Upper lobe of right lung (tissue), 1 donor: ENCODE data around the gene KCNMA1. TPM values are rescaled to one million over a fixed set of nuclear protein-coding genes. Genes with fewer than 3 reads are reported as not detected.

Experiments
- ATAC-seq: fragments of 200-7000 bp; cut with Tn5 transposase; one replicate; pipeline ENCODE4 v1.9.1; 2020; ENCODE audit warnings: mild to moderate bottlenecking, moderate library complexity
- DNase-seq: peaks from one replicate; pipeline ENCODE4 v3.0.0-alpha.2; 2020
- H3K27ac ChIP-seq: fragments of 200-600 bp; one replicate; pipeline ENCODE4 v1.8.0; 2022
- H3K27me3 ChIP-seq: fragments of 200-600 bp; one replicate; pipeline ENCODE4 v1.8.0; 2022; ENCODE audit warnings: mild to moderate bottlenecking
- H3K36me3 ChIP-seq: fragments of 200-600 bp; one replicate; pipeline ENCODE4 v1.8.0; 2022
- H3K4me1 ChIP-seq: fragments of 200-600 bp; one replicate; pipeline ENCODE4 v1.8.0; 2022
- H3K4me3 ChIP-seq: fragments of 200-600 bp; one replicate; pipeline ENCODE4 v1.8.0; 2022; ENCODE audit warnings: mild to moderate bottlenecking
- H3K9me3 ChIP-seq: fragments of 200-600 bp; one replicate; pipeline ENCODE4 v1.8.0; 2022
- intact Hi-C: fragments of 100-400 bp; cut with DNase I; formaldehyde crosslinking; loops from one replicate; pipeline ENCODE4 v1.11.0; 2022
- total RNA-seq: library from RNA; stranded (reverse); fragmentation: NEBNext Ultra II Directional; extraction: Animal tissue kit (Norgen Biotek cat#: 25700); gene quantifications from one replicate; pipeline ENCODE4 v1.2.1, GENCODE V29; 2021
- TF ChIP-seq, protein P1 (sequence below): fragments of 200-600 bp; IDR thresholded peaks from one replicate; pipeline ENCODE4 v1.8.0; 2022; ENCODE audit warnings: antibody characterized with exemption
- donor health status: DM: no; HTN: yes; CAD: no; lungs with severe emphysema.

Gene KCNMA1
- total RNA-seq, 1 donor from 2014 or later: 26.3 TPM

DNA sequence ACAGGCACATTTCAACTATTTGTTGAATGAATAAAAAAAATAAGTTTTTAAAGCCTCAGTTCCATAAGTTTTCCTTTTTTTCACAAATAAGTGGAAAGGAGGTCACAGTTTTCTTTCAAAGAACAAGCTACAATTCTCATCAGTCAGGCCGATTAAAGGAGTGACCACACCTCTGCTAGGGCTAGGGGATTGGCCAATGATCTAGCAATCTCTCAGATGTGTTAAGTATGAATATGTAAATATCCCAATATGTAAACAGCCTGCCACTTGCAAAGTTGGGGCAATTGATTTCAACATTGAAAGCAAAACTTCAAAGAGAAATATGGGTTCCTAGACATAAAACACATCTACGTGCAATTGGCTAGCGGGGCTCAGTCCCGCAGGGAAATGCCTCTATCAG, 614.9 kb downstream of the KCNMA1 start:
- TF ChIP-seq, protein P1, sequence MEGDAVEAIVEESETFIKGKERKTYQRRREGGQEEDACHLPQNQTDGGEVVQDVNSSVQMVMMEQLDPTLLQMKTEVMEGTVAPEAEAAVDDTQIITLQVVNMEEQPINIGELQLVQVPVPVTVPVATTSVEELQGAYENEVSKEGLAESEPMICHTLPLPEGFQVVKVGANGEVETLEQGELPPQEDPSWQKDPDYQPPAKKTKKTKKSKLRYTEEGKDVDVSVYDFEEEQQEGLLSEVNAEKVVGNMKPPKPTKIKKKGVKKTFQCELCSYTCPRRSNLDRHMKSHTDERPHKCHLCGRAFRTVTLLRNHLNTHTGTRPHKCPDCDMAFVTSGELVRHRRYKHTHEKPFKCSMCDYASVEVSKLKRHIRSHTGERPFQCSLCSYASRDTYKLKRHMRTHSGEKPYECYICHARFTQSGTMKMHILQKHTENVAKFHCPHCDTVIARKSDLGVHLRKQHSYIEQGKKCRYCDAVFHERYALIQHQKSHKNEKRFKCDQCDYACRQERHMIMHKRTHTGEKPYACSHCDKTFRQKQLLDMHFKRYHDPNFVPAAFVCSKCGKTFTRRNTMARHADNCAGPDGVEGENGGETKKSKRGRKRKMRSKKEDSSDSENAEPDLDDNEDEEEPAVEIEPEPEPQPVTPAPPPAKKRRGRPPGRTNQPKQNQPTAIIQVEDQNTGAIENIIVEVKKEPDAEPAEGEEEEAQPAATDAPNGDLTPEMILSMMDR: no peak
- no peak overlapping the region for H3K27ac ChIP-seq

DNA sequence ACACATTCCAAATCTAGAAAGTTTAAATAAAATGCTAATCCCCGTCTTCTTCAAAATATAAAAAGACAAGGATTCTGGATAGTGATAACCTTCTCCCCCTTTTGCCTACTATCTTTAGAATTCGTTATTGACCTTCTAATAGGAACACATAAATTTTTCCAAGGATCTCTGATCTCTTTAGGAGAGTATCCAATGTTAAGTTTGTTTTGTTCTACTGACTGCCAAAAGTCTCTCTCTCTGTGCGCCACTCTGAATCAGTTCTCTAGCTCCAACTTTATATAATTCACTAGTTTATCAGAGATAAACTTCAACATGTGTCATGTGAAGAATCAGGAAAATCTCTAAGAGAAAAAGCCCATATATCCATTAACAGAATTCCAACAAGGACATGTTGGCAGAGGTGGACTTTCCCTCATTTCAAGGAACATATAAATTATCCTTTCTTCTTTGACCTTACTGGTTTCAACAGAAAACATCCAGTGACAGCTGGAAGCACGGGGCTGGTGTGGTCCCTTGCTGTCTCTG, 615.6 kb downstream of the KCNMA1 start:
- H3K4me3 ChIP-seq: no peak overlapping the region
- DNase-seq (no peak), ATAC-seq (no peak)
- H3K4me1 ChIP-seq: peaks cover 4% of the 10 kb centered on the region
- intact Hi-C loops: no loop called here
- H3K27ac ChIP-seq: no peak overlapping the region
- H3K36me3 ChIP-seq: no peaks in the 10 kb centered on the region
- H3K27me3 ChIP-seq: no peaks in the 10 kb centered on the region
- H3K9me3 ChIP-seq: no peaks in the 10 kb centered on the region
- TF ChIP-seq, protein P1: no peak

More for the DNA sequence above, 614.9 kb downstream of the KCNMA1 start:
- no peak overlapping the region for H3K4me3 ChIP-seq
- H3K4me1 ChIP-seq: peaks cover 4% of the 10 kb centered on the region
- intact Hi-C loops: no loop called here
- H3K27me3 ChIP-seq: no peaks in the 10 kb centered on the region
- DNase-seq (no peak), ATAC-seq (no peak)
- H3K36me3 ChIP-seq: no peaks in the 10 kb centered on the region
- no peaks in the 10 kb centered on the region for H3K9me3 ChIP-seq

DNA sequence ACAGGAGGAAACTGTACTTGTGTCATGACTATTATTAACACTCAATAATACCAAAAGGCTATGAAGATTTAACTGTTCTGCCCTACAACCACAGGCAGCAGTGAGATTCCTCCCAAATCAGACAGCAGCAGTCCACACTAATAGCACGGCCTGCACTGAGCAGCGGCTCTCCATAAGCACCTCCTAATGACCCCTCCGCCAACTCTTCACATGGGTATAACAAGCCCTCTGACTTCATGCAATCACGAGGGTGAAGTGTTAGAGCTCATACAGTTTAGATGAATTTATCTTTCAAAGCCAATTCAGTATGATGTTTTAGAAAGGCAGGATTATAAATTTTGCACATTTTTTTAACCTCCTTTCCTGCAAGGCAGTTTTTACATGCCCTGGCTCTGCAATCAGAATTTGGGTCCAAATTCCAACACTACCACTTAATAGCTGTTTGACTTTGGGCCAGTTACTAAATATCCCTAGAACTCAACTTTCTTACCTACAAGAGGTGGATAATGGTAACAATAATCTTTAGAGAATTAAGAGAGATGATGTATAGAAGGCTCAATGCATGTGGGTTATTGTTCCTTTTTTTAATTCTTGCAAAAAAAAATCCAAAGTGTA, 617.1 kb downstream of the KCNMA1 start:
- Histone ChIP-seq H3K9me3 (no peaks in the 10 kb centered on the region), H3K4me3 (no peak overlapping the region), H3K4me1 (peaks cover 4% of the 10 kb centered on the region), H3K27ac (no peak overlapping the region), H3K36me3 (no peaks in the 10 kb centered on the region), H3K27me3 (no peaks in the 10 kb centered on the region)
- TF ChIP-seq, protein P1: no peak
- DNase-seq (no peak), ATAC-seq (no peak)
- intact Hi-C loops: no loop called here

DNA sequence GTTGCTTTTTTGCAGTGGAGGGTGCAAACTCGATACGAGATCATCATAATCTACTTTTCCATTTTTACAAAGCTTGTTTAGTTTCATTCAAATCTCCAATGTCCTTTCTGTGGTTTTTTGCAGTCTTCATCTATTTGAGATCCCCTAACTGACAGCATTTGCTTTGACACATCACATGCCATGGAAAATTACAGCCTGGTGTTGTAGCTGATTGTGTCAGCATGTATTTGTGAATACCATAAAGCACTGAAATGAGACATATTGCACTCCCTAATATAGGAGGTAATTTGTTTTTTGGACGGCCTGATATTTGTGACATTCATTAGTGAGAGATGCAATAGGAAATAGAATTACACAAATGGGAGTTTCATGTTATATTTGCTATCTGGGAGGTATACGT, 620.8 kb downstream of the KCNMA1 start:
- intact Hi-C loops: no loop called here
- DNase-seq: no peak
- no peak overlapping the region for H3K27ac ChIP-seq
- no peaks in the 10 kb centered on the region for H3K36me3 ChIP-seq
- TF ChIP-seq, protein P1: no peak
- no peaks in the 10 kb centered on the region for H3K9me3 ChIP-seq
- ATAC-seq: no peak
- H3K4me3 ChIP-seq: no peak overlapping the region
- H3K4me1 ChIP-seq: peaks cover 12% of the 10 kb centered on the region
- H3K27me3 ChIP-seq: no peaks in the 10 kb centered on the region

DNA sequence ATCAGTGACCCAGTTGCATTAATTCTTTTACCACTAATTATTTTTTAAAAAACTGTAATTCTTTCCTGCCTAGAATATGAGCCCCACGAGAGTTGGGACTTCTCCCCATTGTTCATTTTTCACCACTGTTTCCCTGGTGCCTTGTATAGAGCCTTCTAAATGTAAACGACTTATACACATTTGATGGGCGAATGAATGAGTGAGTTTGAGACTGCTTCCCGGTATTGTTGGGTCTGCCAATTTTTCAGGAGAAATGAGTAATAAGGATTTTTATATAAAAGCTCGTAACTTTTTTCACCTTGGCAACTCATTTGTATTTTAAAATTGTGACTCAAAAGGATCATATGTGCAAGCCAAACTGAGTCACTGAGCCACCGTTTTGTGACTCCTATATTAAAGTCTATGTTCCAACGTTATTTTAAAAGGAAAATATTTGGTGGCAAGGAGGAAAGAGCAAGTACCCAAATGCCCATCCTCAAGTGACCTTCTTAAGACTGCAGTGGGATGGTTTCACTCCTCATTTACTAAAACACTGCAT, 621.3 kb downstream of the KCNMA1 start:
- no peaks in the 10 kb centered on the region for H3K9me3 ChIP-seq
- H3K36me3 ChIP-seq: no peaks in the 10 kb centered on the region
- DNase-seq (no peak), ATAC-seq (no peak)
- H3K4me3 ChIP-seq: no peak overlapping the region
- intact Hi-C loops: no loop called here
- TF ChIP-seq, protein P1: no peak
- no peak overlapping the region for H3K27ac ChIP-seq
- peaks cover 11% of the 10 kb centered on the region for H3K4me1 ChIP-seq
- no peaks in the 10 kb centered on the region for H3K27me3 ChIP-seq
